ENCODE results near the gene TCF3. TPM values are rescaled to one million over a fixed set of nuclear protein-coding genes. Genes with fewer than 3 reads are reported as not detected.

The TCF3 gene
- total RNA-seq (2021; ENCODE audit: unreplicated experiment) = 208 TPM
- 151 and 165 TPM in 2 replicates for polyA plus RNA-seq (2012)
- Bru-seq, nascent RNA = percentile 70 among the genes with signal in this experiment
- BruChase-seq, experiment 1, labeled RNA remaining after a 6-hour chase = percentile 86 among the genes with signal in this experiment
- percentile 77 among the genes with signal in this experiment for BruChase-seq, experiment 2, labeled RNA remaining after a 2-hour chase
- long read RNA-seq, full-length matches to known transcripts = 8 of 213 reads
- long read RNA-seq, partial matches to known transcripts = 95 of 213 reads
- long read RNA-seq, other reads (novel, unspliced or antisense) = 110 of 213 reads

DNA sequence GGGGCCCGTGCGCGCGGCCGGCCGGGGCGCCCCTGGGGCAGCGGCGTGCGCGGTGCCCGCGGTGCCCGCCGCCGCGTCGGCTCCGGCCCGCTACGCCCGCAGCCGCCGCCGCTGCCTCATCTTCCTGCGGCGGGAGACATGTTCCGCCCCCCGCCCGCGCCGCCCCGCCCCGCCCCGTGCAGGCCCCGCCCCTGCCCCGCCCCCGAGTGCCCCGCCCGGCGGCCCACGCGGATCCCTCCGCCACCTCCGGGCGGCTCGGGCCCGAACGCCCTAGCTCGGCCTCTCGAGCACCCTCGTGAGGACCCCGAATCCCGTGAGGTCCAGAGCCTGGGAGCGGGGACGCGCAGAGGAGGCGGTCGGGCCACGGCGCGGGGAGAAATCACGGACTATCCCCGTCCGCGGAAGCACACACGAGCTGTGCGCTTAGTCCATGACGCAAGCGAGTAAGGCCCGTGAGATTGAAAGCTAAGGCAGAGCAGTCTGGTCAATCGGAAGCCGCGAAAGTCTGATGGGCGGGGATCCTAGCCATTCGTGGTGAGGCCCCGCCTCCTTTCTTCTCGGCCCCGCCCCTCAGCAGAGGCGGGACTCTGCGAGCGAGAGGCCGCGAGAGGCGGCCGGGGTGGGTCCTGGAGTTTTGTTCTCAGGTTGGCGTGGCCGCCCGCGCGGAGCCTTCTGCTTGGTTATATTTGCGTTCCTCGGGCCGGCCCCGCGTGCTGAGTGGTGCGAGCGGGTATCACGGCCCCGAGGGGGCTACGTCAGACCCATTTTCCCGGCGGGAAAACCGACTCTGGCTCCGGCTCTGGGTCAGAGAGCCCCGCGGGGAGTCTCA, at the start of gene TCF3:
TSS of gene TCF3 (minus strand) at position 145 of the 829 bp plus-strand sequence. CDS start 2,367 bp downstream, outside the sequence.
- Histone ChIP-seq H3K27me3 (ENCODE audit: insufficient read depth, low read length) (no peaks in the 10 kb centered on the region), H3K9me3 (ENCODE audit: control insufficient read depth in 1 of 2, insufficient read depth in 1 of 2, low read depth in 1 of 2, low read length in 2 of 2) (no peaks in the 10 kb centered on the region), H3K9me2 (ENCODE audit: insufficient read depth) (no peaks in the 10 kb centered on the region), H4K20me1 (ENCODE audit: insufficient read depth) (no peaks in the 10 kb centered on the region), H3K36me3 (ENCODE audit: control insufficient read depth in 1 of 2, insufficient read depth in 2 of 2, low read length in 2 of 2) (peaks cover 6 to 14% of the 10 kb centered on the region in 2 experiments; a peak in 3 of 4 replicates), H3K9ac (ENCODE audit: low read length) (peak within 1 kb of the TSS; percentile 88), H3K4me2 (ENCODE audit: low read length) (peak within 1 kb of the TSS; percentile 95), H3K4me3 (replicated peaks in 1 of 2; ENCODE audit: low read depth in 1 of 2, low read length in 2 of 2) (peak within 1 kb of the TSS; percentile 58 to 83), H3K27ac (ENCODE audit: low read depth, low read length) (peak within 1 kb of the TSS; percentile 82), H3K4me1 (ENCODE audit: control insufficient read depth in 1 of 2, insufficient read depth in 2 of 2, low read length in 2 of 2) (peaks cover 23 to 46% of the 10 kb centered on the region in 2 experiments), H3K79me2 (ENCODE audit: insufficient read depth, low read length) (peaks cover 38% of the 10 kb centered on the region), H2AFZ (ENCODE audit: low read depth, low read length, poor library complexity, severe bottlenecking) (peak within 1 kb of the TSS; percentile 90)
- POLR2A ChIA-PET = interaction anchor here (1.8 kb wide), 1 partner anchor 95 kb away, joined by 4 read pairs; no protein-coding TSS in a partner anchor
- intact Hi-C loops (cut with micrococcal nuclease) = no loop called here
- CTCF ChIA-PET = interaction anchor here (0.6 to 2.4 kb wide), 3 partner anchors 47 to 185 kb away, joined by 3 to 7 read pairs (median 3); partner anchors contain the start of gene UQCR11
- BruUV-seq (replicated peaks) = no TSS peak
- RAD21 ChIA-PET (ENCODE audit: low non-redundant PET in 1 of 2, low total read pairs in 2 of 2, uncharacterized antibody in 2 of 2, unreplicated experiment in 2 of 2) = no interaction called here
- TF ChIP-seq YY1 (IDR thresholded peaks at IDR 0.05; ENCODE audit: extremely low read depth, insufficient replicate concordance, low read depth, low read length) (peak; percentile 3), ZNF274 (IDR thresholded peaks at IDR 0.05; ENCODE audit: low read depth, low read length) (no peak), SP1 (IDR thresholded peaks at IDR 0.05; ENCODE audit: low read depth) (peak; percentile 99), ELF1 (IDR thresholded peaks at IDR 0.05; ENCODE audit: borderline replicate concordance, low read depth) (no peak), EGR1 (IDR thresholded peaks at IDR 0.05; ENCODE audit: low read depth) (no peak; the same call in none of the 2 replicates), FOSL1 (IDR thresholded peaks at IDR 0.05; ENCODE audit: low read depth) (no peak), CBX3 (IDR thresholded peaks at IDR 0.05; ENCODE audit: low read depth) (no peak; the same call in 1 of the 2 replicates), EZH2 (IDR thresholded peaks at IDR 0.05) (no peak), POLR2AphosphoS5 (IDR thresholded peaks at IDR 0.05; ENCODE audit: low read depth, low read length) (peak; percentile 61), TCF7L2 (IDR thresholded peaks at IDR 0.05; ENCODE audit: borderline replicate concordance, extremely low read depth, insufficient read depth, insufficient read length) (no peak), SIN3A (IDR thresholded peaks at IDR 0.05; ENCODE audit: low read depth) (no peak), POLR2A (IDR thresholded peaks at IDR 0.05; ENCODE audit: borderline replicate concordance, extremely low read depth, insufficient read depth, insufficient read length) (no peak)
- TF ChIP-seq, protein P1, sequence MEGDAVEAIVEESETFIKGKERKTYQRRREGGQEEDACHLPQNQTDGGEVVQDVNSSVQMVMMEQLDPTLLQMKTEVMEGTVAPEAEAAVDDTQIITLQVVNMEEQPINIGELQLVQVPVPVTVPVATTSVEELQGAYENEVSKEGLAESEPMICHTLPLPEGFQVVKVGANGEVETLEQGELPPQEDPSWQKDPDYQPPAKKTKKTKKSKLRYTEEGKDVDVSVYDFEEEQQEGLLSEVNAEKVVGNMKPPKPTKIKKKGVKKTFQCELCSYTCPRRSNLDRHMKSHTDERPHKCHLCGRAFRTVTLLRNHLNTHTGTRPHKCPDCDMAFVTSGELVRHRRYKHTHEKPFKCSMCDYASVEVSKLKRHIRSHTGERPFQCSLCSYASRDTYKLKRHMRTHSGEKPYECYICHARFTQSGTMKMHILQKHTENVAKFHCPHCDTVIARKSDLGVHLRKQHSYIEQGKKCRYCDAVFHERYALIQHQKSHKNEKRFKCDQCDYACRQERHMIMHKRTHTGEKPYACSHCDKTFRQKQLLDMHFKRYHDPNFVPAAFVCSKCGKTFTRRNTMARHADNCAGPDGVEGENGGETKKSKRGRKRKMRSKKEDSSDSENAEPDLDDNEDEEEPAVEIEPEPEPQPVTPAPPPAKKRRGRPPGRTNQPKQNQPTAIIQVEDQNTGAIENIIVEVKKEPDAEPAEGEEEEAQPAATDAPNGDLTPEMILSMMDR (IDR thresholded peaks at IDR 0.05 in 2 of 3, conservative IDR thresholded peaks at IDR 0.05 in 1 of 3; ENCODE audit: borderline replicate concordance in 1 of 3, insufficient read depth in 1 of 3, low read depth in 2 of 3, low read length in 2 of 3) = no peak
- TF ChIP-seq, protein P2, sequence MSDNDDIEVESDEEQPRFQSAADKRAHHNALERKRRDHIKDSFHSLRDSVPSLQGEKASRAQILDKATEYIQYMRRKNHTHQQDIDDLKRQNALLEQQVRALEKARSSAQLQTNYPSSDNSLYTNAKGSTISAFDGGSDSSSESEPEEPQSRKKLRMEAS (IDR thresholded peaks at IDR 0.05) = peak; percentile 62; the same call in 1 of the 2 replicates
- TF ChIP-seq, protein P3, sequence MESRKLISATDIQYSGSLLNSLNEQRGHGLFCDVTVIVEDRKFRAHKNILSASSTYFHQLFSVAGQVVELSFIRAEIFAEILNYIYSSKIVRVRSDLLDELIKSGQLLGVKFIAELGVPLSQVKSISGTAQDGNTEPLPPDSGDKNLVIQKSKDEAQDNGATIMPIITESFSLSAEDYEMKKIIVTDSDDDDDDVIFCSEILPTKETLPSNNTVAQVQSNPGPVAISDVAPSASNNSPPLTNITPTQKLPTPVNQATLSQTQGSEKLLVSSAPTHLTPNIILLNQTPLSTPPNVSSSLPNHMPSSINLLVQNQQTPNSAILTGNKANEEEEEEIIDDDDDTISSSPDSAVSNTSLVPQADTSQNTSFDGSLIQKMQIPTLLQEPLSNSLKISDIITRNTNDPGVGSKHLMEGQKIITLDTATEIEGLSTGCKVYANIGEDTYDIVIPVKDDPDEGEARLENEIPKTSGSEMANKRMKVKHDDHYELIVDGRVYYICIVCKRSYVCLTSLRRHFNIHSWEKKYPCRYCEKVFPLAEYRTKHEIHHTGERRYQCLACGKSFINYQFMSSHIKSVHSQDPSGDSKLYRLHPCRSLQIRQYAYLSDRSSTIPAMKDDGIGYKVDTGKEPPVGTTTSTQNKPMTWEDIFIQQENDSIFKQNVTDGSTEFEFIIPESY (IDR thresholded peaks at IDR 0.05; ENCODE audit: extremely low read depth, insufficient replicate concordance, low read length) = peak; percentile 89
- DNase-seq (ENCODE audit: low read depth, low spot score) (peak; percentile 99), ATAC-seq (peak; percentile 91)

All from HCT116 (cell line).